HG02938 (cell line): Measurements from ENCODE around the gene ATP6V0B.

ENCODE experiments used
- ATAC-seq: cut with Tn5 transposase; IDR thresholded peaks from one replicate; pipeline ENCODE4 v1.9.1; 2021; ENCODE audit warnings: mild to moderate bottlenecking, moderate library complexity; ENCODE audit not compliant: unreplicated experiment

ATP6V0B gene

DNA sequence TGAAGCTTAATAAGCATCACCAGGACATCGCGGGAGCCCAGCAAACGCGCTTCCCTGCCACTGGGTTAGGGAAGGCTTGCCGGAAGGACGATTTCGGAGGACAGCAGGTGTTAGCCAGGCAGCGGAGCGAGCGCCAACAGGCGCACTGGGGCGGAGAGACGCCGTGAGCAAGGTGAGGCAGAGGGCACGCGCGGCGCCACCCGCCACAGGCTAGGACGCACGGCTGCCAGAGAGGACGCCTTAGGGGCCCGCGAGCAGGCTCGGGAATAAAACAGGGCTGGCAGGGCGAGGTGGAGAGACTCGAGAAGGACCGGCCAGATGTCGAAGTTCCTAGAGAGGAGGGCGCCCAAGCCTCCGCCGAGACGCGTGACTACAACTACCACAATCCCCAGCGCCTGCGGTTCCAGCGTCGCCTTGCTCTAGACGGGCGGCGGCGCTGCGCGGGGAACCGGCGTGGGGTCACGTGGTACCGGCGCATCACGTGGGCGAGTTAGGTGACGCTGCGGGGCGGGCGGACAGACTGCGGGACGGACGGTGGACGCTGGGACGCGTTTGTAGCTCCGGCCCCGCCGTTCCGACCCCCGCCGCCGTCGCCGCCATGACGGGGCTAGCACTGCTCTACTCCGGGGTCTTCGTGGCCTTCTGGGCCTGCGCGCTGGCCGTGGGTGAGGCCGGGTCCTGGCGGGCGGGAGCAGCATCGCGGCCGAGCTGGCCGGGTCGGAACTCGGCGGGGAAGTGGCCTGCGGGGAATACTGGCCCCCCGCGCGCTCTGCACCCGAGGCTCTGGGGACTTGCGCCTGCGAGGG lies at the start of gene ATP6V0B:
Gene ATP6V0B (plus strand): TSS at position 518 of the 806 bp plus-strand sequence. CDS start 81 bp downstream, at position 599.
- peak; percentile 70 for ATAC-seq

DNA sequence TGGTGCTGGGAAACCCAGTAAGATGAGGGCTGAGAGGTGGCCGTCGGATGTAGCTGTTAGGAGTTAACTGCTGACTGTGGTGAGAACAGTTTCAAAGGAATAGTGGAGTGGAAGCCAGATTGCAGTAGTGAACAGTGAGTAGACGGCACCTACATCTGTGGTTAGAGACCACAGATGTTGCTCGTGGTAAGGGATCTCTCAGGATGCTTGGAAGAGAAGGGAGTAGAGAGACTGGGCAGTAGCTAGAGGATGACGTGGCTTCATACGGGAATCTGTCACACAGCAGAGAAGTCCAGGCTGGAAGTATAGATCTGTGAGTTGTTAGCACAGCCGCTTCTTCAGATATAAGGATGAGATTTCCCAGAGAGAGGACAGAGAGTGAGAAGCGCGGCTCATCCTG lies 48.9 kb upstream of the ATP6V0B start:
- ATAC-seq, result no peak

- no peak for ATAC-seq
These were observed 44.4 kb upstream of the ATP6V0B start for GRCh38 chr1:43930168-43930948.

DNA sequence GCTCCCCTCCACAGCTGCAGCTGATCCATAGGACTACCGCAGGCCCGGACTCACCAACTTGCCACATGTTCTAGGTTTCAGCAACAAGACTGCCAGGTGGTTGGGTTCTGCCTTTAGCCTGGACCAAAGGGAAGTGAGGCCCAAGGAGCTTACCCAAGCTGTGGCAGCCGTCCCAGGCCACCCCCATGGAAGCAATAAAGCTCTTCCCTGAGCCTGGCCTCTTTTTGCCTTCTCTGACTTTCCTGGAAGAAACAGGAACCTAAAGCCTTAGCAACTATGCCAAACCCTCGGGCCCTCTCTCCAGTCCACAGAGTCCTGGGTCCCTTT lies 43.8 kb upstream of the ATP6V0B start:
- ATAC-seq, result no peak

GRCh38 chr1:43931711-43932660 lies 42.8 kb upstream of the ATP6V0B start:
- ATAC-seq, result no peak

DNA sequence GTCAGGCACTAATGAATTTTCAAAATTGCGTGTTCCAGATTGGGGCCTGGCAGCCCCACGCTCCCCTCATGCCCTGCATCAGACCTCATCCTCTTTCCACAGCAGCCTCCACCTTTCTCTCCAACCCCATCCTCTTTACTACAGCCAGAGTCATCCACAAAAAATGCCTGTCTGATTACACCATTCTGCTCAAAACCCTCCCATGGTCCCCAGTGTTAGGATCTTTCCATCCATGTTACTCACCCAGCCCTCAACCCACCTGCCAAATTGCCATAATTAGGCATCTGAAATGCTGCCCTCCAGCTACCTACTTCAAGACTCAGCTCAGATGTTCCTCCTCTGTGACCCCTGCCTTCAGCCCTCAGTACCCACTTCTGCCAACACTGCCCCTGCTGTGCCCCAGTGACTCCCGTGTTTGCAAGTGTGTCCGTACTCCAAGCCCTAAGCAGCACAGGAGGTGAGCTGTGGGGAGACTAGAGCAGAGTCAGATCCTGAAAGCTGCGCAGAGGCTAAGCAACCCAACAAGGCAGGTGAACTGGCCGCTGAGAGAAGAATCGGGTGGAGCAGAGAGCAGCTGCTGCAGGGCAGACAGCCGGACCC lies 41.9 kb upstream of the ATP6V0B start:
- no peak for ATAC-seq

DNA sequence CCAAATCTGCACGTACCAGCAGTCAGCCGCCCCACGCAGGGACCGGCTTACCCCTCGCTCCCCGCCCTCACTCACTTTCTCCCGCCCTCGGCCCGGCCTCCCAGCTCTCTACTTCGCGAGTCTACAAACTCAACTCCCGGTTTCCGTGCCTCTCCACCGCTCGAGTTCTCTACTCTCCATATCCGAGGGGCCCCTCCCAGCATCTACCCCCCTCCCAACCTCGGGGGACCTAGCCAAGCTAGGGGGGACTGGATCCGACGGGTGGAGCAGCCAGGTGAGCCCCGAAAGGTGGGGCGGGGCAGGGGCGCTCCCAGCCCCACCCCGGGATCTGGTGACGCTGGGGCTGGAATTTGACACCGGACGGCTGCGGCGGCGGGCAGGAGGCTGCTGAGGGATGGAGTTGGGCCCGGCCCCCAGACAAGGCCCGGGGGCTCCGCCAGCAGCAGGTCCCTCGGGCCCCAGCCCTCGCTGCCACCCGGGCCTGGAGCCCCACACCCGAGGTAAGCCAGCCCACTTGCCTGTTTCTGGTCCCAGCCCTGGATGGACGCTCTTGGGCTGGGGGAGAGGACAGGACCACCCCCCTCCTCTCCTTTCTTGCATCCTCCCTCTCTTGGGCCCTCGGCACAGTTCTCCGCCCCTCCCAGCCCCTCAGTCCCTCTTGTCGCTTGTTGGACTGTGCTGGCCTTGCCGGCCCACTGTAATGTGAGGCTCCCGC lies 41.2 kb upstream of the ATP6V0B start, which contains the start of gene ARTN:
Gene ARTN (plus strand): TSS at position 416 of the 715 bp plus-strand sequence. CDS start 1,856 bp downstream, outside the sequence.
- no peak for ATAC-seq

DNA sequence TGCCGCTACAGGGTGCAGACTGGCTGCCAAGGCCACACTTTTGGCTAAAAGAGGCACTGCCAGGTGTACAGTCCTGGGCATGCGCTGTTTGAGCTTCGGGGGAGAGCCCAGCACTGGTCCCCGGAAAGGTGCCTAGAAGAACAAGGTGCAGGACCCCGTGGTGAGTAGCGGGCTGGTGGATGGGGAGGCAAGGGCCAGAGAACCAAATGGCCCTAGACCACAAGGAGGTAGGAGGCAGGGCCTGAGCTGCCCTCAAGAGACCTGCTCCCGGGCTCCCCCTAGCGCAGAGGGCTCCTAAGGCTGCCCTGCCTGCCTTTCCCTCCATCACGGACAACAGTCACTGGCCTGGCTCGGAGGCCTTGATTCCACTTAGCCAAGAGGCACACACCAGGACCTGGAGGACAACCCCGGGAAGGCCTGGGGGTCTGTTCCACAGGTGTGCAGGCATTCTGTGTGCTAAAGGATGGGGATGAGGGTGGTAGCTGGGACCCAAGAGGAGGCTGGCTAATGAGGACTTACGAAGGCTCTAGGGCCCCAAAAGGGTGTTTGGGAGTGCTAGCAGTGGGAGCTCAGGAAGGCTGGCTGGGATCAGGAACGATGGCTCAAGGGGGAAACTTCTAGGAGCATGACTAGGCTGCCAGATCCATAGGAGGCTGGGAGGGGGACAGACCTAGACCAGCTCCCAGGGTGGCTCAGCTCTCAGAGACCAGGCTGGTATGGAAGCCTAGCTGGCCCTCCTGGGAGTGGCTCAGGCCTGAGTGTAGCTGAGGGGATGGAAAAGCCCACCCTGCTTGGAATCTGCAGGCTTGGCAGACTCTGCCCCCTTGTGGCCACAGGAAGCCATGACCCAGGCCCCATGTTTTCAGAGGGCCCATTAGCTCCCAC lies 40.4 kb upstream of the ATP6V0B start:
- no peak for ATAC-seq

GRCh38 chr1:43934986-43935324 lies 39.8 kb upstream of the ATP6V0B start:
- ATAC-seq, result no peak

- no peak for ATAC-seq
These were observed 38.9 kb upstream of the ATP6V0B start for GRCh38 chr1:43935711-43936427.

GRCh38 chr1:43936431-43937151 lies 38.2 kb upstream of the ATP6V0B start:
- ATAC-seq, result no peak

DNA sequence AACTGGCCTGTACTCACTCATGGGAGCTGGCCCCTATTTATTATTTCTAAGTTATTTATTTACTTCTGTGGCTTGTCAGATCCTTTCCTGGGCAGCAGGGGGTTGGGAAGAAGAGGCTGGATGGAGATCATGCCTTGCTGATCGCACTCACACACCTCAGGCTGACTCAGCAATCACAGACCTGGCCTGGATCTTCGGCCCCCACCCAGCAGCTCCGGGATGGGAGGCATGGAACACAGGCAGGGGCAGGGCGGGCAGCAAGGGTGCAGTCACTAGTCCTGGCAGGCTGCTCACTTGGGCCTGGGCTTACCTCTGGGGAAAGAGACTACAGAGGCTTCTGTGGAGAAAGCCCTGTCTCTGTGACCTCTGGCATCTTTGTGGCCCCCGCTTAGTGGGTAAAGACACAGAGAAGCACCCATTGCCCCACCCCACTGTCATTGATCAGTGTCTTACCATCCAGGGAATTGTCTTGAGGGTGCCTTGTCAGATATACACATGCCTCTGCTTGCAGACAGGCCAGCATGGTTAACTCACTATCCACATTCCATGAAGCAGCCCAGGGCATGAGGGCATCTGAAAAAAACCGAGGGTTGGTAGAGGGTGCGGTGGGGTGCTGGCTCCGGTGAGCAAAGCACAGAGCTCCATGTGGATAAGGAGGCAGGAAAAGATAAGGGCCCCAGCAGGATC lies 37.4 kb upstream of the ATP6V0B start:
- ATAC-seq, result no peak

- ATAC-seq, result no peak
These were observed 36.4 kb upstream of the ATP6V0B start for GRCh38 chr1:43938383-43938782.

DNA sequence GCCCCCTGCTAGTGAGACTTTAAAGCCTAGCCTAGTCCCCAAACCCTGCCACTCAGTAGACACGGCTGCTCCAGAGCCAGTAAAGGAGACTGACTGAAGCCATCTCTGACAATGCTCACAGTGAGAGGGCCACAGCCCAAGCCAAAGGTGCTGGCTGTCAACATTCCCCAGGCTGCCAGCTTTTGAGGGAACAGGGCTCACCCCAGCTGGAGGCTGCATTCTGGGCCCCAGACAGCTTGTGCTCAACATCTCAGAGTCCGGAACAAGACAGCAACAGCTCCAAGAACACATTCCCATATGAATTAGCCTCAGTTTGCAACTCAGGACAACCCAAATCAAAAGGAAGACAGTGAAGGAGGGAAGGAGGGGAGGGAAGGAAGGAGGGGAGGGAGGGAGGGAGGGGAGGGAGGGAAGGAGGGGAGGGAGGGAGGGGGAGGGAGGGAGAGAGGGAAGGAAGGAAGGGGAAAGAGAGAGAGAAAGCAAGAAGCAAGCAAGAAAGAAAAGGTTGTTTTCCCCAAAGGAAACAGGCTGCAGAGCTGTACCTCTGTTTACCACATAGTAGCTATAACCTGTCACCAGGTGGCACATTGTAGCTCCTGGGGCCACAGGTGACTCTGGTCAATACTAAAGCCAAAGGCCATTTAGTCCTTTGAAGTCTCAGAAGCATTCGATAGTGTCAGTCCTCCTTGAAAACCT lies 35.7 kb upstream of the ATP6V0B start:
- ATAC-seq, result no peak

DNA sequence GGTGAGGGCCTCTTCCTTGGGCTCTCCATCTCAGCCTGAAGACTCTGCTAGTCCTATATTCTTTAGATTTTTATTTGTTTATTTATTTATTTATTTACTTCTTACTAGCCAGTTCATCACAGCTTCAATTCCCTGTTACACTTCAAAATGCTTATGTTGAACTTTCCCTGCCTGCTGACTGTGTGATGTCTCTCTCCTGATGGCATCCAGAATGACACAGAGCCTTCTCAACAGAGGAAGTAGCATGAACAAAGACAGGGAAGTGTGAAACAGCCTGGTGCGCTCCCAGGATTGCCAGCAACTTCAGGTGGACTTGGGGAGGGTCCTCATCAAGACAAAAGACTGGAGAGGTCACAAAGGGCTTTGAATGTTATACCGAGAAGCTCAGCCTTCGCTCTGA lies 32.3 kb upstream of the ATP6V0B start:
- ATAC-seq, result no peak

GRCh38 chr1:43944860-43945259 lies 29.9 kb upstream of the ATP6V0B start:
- ATAC-seq, result no peak
